Breast epithelium (tissue), 4 donors: Measurements from ENCODE around the gene ZNF575. TPM values are rescaled to one million over a fixed set of nuclear protein-coding genes. Genes with fewer than 3 reads are reported as not detected.

Source experiments
- DNase-seq, 2 donors: peaks; one replicate each; pipeline ENCODE4 v3.0.0-alpha.2; 2019; ENCODE audit warnings: low spot score in 2 of 2
- H3K27ac ChIP-seq, 2 donors: fragments of 200-600 bp; sonication (generic) in 1 of 2; one replicate each; pipeline ENCODE4 v1.5.1; 2016 to 2019; ENCODE audit warnings: mild to moderate bottlenecking in 1 of 2
- H3K27me3 ChIP-seq, 2 donors: fragments of 200-600 bp; sonication (generic) in 1 of 2; one replicate each; pipeline versions ENCODE4 v1.5.1 to v1.6.0; 2017 to 2019; ENCODE audit warnings: control low read depth in 1 of 2, mild to moderate bottlenecking in 1 of 2
- H3K36me3 ChIP-seq: fragments of 200-600 bp; one replicate; pipeline ENCODE4 v1.5.1; 2019
- H3K4me1 ChIP-seq, 2 donors: fragments of 200-600 bp; sonication (generic); one replicate each; pipeline ENCODE4 v1.5.1; 2016 to 2019; ENCODE audit warnings: control low read depth in 1 of 2
- H3K4me3 ChIP-seq, 3 donors: fragments of 200-600 bp; sonication (generic); 1 replicate in 2 of 3; 2 replicates in 1 of 3; pipeline ENCODE4 v1.5.1; 2016 to 2019; ENCODE audit warnings: mild to moderate bottlenecking in 3 of 3, moderate library complexity in 2 of 3
- H3K9me3 ChIP-seq, 2 donors: fragments of 200-600 bp; sonication (generic) in 1 of 2; one replicate each; pipeline ENCODE4 v1.5.1; 2016 to 2019; ENCODE audit warnings: control low read depth in 1 of 2
- POLR2A ChIP-seq: fragments of 450-650 bp; IDR thresholded peaks from one replicate; pipeline ENCODE4 v1.6.1; 2016; ENCODE audit warnings: antibody characterized with exemption, mild to moderate bottlenecking, moderate library complexity
- POLR2AphosphoS5 ChIP-seq, 3 donors: sonication (generic); formaldehyde crosslinking; IDR thresholded peaks; one replicate each; pipeline ENCODE4 v1.6.1; 2017; ENCODE audit warnings: antibody characterized with exemption in 3 of 3
- intact Hi-C: fragments of 100-400 bp; cut with DNase I; formaldehyde crosslinking; loops from one replicate; pipeline ENCODE4 v1.15.1; 2023; ENCODE audit warnings: low total_unique reads
- total RNA-seq, 3 donors: library from RNA; depleted of rRNA; stranded (reverse); fragments of >200 nt; gene quantifications; one replicate each; pipeline ENCODE4 v1.1.0, GENCODE V29; 2016
- TF ChIP-seq, protein P1 (sequence below), 3 donors: fragments of 450-650 bp; IDR thresholded peaks; one replicate each; pipeline ENCODE4 v1.5.1; 2016 to 2017; ENCODE audit warnings: antibody characterized with exemption in 3 of 3, mild to moderate bottlenecking in 3 of 3, moderate library complexity in 3 of 3

ZNF575 gene
- total RNA-seq, 3 donors from 2014 or later, result 0.59 to 0.98 (median 0.64) TPM

GRCh38 chr19:43562698-43563241 lies 29.8 kb downstream of the ZNF575 start:
- H3K27ac ChIP-seq, result peak overlapping the region in 1 of 2 donors; percentile 69
- DNase-seq, result peak in 1 of 2 donors; percentile 50
- H3K4me3 ChIP-seq, result no peak overlapping the region
- no peaks in the 10 kb centered on the region for H3K27me3 ChIP-seq
- intact Hi-C loops, result no loop called here
- no peaks in the 10 kb centered on the region for H3K4me1 ChIP-seq
- no peaks in the 10 kb centered on the region for H3K9me3 ChIP-seq
- H3K36me3 ChIP-seq, result no peaks in the 10 kb centered on the region
- peak in 1 of 3 donors; percentile 28 for TF ChIP-seq POLR2AphosphoS5 (IDR thresholded peaks at IDR 0.05)
- TF ChIP-seq, protein P1, sequence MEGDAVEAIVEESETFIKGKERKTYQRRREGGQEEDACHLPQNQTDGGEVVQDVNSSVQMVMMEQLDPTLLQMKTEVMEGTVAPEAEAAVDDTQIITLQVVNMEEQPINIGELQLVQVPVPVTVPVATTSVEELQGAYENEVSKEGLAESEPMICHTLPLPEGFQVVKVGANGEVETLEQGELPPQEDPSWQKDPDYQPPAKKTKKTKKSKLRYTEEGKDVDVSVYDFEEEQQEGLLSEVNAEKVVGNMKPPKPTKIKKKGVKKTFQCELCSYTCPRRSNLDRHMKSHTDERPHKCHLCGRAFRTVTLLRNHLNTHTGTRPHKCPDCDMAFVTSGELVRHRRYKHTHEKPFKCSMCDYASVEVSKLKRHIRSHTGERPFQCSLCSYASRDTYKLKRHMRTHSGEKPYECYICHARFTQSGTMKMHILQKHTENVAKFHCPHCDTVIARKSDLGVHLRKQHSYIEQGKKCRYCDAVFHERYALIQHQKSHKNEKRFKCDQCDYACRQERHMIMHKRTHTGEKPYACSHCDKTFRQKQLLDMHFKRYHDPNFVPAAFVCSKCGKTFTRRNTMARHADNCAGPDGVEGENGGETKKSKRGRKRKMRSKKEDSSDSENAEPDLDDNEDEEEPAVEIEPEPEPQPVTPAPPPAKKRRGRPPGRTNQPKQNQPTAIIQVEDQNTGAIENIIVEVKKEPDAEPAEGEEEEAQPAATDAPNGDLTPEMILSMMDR (IDR thresholded peaks at IDR 0.05), result no peak

DNA sequence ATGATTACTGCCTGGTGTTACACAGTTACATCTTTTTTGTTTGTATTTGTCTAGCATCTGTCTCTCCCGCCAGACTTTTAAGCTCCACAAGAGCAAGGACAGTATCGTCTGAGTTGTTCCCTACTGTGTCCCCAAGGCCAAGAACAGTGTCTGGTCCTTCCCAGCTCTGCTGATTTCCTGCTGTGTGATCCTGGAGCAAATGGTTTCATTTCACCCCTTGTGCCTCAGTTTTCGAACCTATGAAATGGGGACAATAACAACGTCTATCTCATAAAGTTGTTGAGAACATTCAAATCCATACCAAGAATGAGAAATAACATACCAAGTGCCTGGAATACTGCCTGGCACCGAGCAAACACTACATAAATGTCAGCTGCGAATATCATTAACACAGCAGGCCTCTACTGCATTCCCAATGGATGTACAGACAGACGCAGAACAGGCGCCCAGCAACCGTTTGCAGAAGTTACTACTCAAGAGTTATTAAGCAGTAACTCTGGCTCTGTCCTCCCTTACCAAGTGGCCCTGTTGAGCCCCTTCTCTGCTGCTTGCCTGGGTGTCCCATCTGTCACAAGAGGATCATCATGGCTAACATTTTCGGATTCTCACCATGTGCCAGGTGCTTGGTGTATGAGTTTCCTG lies 30.9 kb downstream of the ZNF575 start:
- TF ChIP-seq POLR2AphosphoS5 (IDR thresholded peaks at IDR 0.05) (no peak), POLR2A (no peak)
- TF ChIP-seq, protein P1 (IDR thresholded peaks at IDR 0.05), result no peak
- H3K9me3 ChIP-seq, result no peaks in the 10 kb centered on the region
- no peak for DNase-seq
- H3K4me3 ChIP-seq, result no peak overlapping the region
- H3K27me3 ChIP-seq, result no peaks in the 10 kb centered on the region
- intact Hi-C loops, result no loop called here
- H3K27ac ChIP-seq, result no peak overlapping the region
- no peaks in the 10 kb centered on the region for H3K4me1 ChIP-seq
- no peaks in the 10 kb centered on the region for H3K36me3 ChIP-seq

GRCh38 chr19:43564800-43565199 lies 31.8 kb downstream of the ZNF575 start:
- no peak overlapping the region for H3K27ac ChIP-seq
- H3K9me3 ChIP-seq, result no peaks in the 10 kb centered on the region
- H3K36me3 ChIP-seq, result no peaks in the 10 kb centered on the region
- no peak for DNase-seq
- TF ChIP-seq, protein P1 (IDR thresholded peaks at IDR 0.05), result no peak
- no peak for TF ChIP-seq POLR2A
- TF ChIP-seq POLR2AphosphoS5 (IDR thresholded peaks at IDR 0.05), result no peak
- intact Hi-C loops, result no loop called here
- no peaks in the 10 kb centered on the region for H3K4me1 ChIP-seq
- H3K4me3 ChIP-seq, result no peak overlapping the region
- no peaks in the 10 kb centered on the region for H3K27me3 ChIP-seq

- Histone ChIP-seq H3K4me1 (peaks cover 0 to 4% of the 10 kb centered on the region in 2 donors), H3K27ac (no peak overlapping the region), H3K4me3 (no peak overlapping the region), H3K9me3 (no peaks in the 10 kb centered on the region), H3K27me3 (no peaks in the 10 kb centered on the region), H3K36me3 (no peaks in the 10 kb centered on the region)
- intact Hi-C loops, result no loop called here
- DNase-seq, result no peak
- TF ChIP-seq, protein P1 (IDR thresholded peaks at IDR 0.05), result no peak
- TF ChIP-seq POLR2AphosphoS5 (IDR thresholded peaks at IDR 0.05) (no peak), POLR2A (no peak)
These were observed 36.7 kb downstream of the ZNF575 start for GRCh38 chr19:43569657-43570056.

DNA sequence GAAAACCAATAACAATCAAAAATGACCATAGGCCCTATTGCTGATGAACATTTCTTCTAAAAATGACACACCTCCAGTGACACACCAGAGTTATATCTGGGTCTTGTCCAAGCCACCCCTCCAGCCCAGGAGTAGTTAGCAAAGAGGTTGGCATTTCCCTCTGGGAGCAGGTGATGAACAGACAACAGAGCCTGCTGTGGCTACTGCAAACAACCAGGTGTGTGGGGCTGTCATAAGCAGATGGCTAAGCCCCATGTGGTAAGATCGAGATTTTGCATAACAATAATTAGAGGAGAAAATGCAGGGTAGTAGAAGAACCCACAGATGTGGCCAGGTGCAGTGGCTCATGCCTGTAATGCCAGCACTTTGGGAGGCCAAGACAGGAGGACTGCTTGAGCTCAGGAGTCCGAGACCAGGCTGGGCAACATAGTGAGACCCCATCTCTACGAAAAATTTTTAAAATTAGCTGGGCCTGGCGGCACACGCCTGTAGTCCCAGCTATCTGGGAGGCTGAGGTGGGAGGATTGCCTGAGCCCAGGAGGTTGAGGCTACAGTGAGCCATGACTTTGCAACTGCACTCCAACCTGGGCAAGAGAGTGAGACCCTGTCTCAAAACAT lies 37.3 kb downstream of the ZNF575 start:
- Histone ChIP-seq H3K4me3 (no peak overlapping the region), H3K4me1 (peaks cover 0 to 7% of the 10 kb centered on the region in 2 donors), H3K36me3 (no peaks in the 10 kb centered on the region), H3K9me3 (no peaks in the 10 kb centered on the region), H3K27me3 (no peaks in the 10 kb centered on the region), H3K27ac (no peak overlapping the region)
- intact Hi-C loops, result no loop called here
- no peak for DNase-seq
- TF ChIP-seq POLR2AphosphoS5 (IDR thresholded peaks at IDR 0.05) (no peak), POLR2A (no peak)
- TF ChIP-seq, protein P1 (IDR thresholded peaks at IDR 0.05), result no peak
